Stimulated activated CD8-positive, alpha-beta memory T cell treated with anti-CD3 and anti-CD28 coated beads, Interleukin-7, amount 100 ng/mL, for 24 hours (primary cell): ENCODE results near the gene THEM5.

Source experiments
- DNase-seq: peaks from one replicate; pipeline ENCODE4 v3.0.0-alpha.2; 2020; ENCODE audit warnings: low read depth

Gene THEM5

GRCh38 chr1:151800830-151801229 is 52.7 kb downstream of the THEM5 start:
- no peak for DNase-seq

GRCh38 chr1:151799179-151800022 is 54.1 kb downstream of the THEM5 start:
- no peak for DNase-seq

- no peak for DNase-seq
Observed at GRCh38 chr1:151798571-151798970, 54.9 kb downstream of the THEM5 start.
